Stimulated activated CD4-positive, alpha-beta T cell treated with anti-CD3 and anti-CD28 coated beads, Interleukin-15, amount 100 ng/mL, for 48 hours (primary cell): ENCODE data around the gene TRAF3.

ENCODE experiments used
- DNase-seq, 2 donors: peaks; one replicate each; pipeline ENCODE4 v3.0.0-alpha.2; 2020; ENCODE audit warnings: low read depth in 2 of 2

The TRAF3 gene

DNA sequence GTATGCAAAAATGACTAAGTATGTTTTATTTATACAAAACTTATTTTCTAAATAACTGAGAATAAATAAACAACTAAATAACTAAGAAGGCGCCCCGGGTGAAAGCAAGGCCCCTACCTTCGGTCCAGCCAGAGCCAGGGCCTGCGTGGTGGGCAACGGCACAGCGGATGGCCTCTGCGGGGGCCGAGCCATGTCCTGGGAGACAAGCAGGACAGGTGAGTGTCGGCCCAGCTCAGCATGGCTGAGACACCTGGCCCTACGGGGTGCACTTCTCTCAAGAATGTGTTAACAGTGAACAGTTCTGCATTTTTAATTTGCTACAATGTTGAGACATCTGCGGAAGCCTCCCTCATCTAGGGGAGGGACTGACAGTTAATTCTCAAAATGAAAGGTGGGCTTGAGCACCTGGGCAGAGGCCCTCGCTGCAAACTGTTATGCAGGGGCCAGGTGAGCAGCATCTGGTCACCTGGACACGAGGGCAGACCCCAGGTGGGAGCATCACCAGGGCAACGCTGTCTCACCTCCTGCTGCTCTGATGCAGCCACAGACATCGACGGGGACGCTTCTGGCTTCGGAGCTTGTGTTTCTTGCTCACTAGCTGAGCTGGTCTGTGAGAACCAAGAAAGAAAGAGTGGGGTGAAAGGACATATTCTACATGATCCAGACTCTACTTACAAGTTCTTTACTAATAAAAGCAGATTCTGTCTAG is 177.0 kb downstream of the TRAF3 start:
- DNase-seq = no peak

- DNase-seq = no peak
Observed at GRCh38 chr14:102955636-102956408, 178.6 kb downstream of the TRAF3 start.

DNA sequence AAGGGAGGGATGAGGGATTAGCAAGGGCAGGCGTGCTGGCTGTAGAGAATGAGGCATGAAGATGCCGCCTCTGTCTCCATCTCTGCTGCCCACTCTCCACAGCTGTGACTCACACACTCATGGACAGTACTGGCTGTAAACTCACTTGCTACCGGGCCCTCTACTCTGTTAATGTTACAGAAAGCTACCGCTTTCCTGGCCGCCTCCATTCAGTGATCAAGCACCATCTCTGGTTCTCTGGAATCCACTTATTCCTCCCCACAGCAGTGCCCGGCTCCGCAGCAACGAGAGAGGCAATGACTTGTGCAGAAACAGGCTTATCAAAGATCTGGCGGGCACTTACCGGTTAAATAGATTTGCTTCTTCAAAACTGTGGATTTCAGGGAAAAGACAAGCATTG is 180.0 kb downstream of the TRAF3 start:
- no peak for DNase-seq

- no peak for DNase-seq
Observed at GRCh38 chr14:102958461-102958860, 181.2 kb downstream of the TRAF3 start.
